ENCODE measurements around the gene HYLS1. TPM values are rescaled to one million over a fixed set of nuclear protein-coding genes. Genes with fewer than 3 reads are reported as not detected.

The HYLS1 gene
- polyA plus RNA-seq, 2 of the 4 experiments (the other 2 are of a cell fraction) = 14.9 to 18.7 TPM

GRCh38 chr11:125944350-125945010, 57.0 kb downstream of the HYLS1 start:
- WGBS (ENCODE audit: missing lambda C conversion rate) = 75% methylated on average over 12 of the region's 13 CpGs
- ATAC-seq (no peak), FAIRE-seq (no peak), DNase-seq (ENCODE audit: low read depth in 1 of 2, low spot score in 1 of 2) (no peak)
- CTCF ChIA-PET = interaction anchor here (0.6 to 6.7 kb wide), 4 partner anchors 20 to 249 kb away, joined by 3 to 38 read pairs (median 15); partner anchors contain the start of gene CDON
- Histone ChIP-seq H3K4me2 (no peak overlapping the region), H3K27ac (no peak overlapping the region), H3K4me1 (no peaks in the 10 kb centered on the region), H3K4me3 (no peak overlapping the region), H3K9me3 (no peaks in the 10 kb centered on the region)
- POLR2A ChIA-PET = no interaction called here
- TF ChIP-seq JUN (IDR thresholded peaks at IDR 0.05) = no peak

GRCh38 chr11:125945011-125945796, 57.7 kb downstream of the HYLS1 start:
- 76% methylated on average over 15 of the region's 15 CpGs for WGBS (ENCODE audit: missing lambda C conversion rate)
- no peak overlapping the region for H3K4me2 ChIP-seq
- H3K9me3 ChIP-seq = no peaks in the 10 kb centered on the region
- DNase-seq (ENCODE audit: low read depth in 1 of 2, low spot score in 1 of 2) (no peak), ATAC-seq (no peak), FAIRE-seq (no peak)
- CTCF ChIA-PET = interaction anchor here (0.6 to 4.4 kb wide), 2 partner anchors 116 to 229 kb away, joined by 3 to 26 read pairs; partner anchors contain the start of gene CDON
- TF ChIP-seq CTCF (IDR thresholded peaks at IDR 0.05) = no peak
- H3K27ac ChIP-seq = no peak overlapping the region
- no peaks in the 10 kb centered on the region for H3K4me1 ChIP-seq
- POLR2A ChIA-PET = no interaction called here
- no peak overlapping the region for H3K4me3 ChIP-seq

GRCh38 chr11:125945797-125946520, 58.5 kb downstream of the HYLS1 start, which contains the start of gene VSIG10L2:
VSIG10L2 (plus strand) TSS chr11:125946044; CDS start chr11:125946056, 12 bp downstream.
- Histone ChIP-seq H3K4me2 (no peak within 1 kb of the TSS), H3K27ac (no peak within 1 kb of the TSS), H3K4me3 (no peak within 1 kb of the TSS), H3K4me1 (no peaks in the 10 kb centered on the region), H3K9me3 (no peaks in the 10 kb centered on the region)
- ATAC-seq (no peak), FAIRE-seq (no peak), DNase-seq (ENCODE audit: low read depth in 1 of 2, low spot score in 1 of 2) (no peak)
- ChIA-PET POLR2A (no interaction called here), CTCF (interaction anchor here (1.1 kb wide), 1 partner anchor 23 kb away, joined by 4 read pairs; no protein-coding TSS in a partner anchor)
- 66% methylated on average over 8 of the region's 8 CpGs for WGBS (ENCODE audit: missing lambda C conversion rate)
- no peak for TF ChIP-seq RCOR1 (IDR thresholded peaks at IDR 0.05; ENCODE audit: low read depth, low read length)
- TF ChIP-seq RFX5 (IDR thresholded peaks at IDR 0.05) = no peak
- TF ChIP-seq ZFP36 (IDR thresholded peaks at IDR 0.05; ENCODE audit: borderline replicate concordance, partially characterized antibody) = no peak
- TF ChIP-seq CTCF (IDR thresholded peaks at IDR 0.05) = no peak
- TF ChIP-seq ATOH8 (CRISPR knock-in tag; IDR thresholded peaks at IDR 0.05; ENCODE audit: low read depth) = no peak
- no peak for TF ChIP-seq BHLHE40 (IDR thresholded peaks at IDR 0.05; ENCODE audit: low read depth, low read length)
- no peak for TF ChIP-seq MAFK (IDR thresholded peaks at IDR 0.05; ENCODE audit: partially characterized antibody)
- no peak for TF ChIP-seq TP53 (CRISPR knock-in tag; IDR thresholded peaks at IDR 0.05)
- TF ChIP-seq CBX2 (IDR thresholded peaks at IDR 0.05; ENCODE audit: borderline replicate concordance, low read depth) = no peak
- no peak for TF ChIP-seq HDAC2 (IDR thresholded peaks at IDR 0.05)
- TF ChIP-seq RARB (CRISPR knock-in tag; IDR thresholded peaks at IDR 0.05) = no peak
